ENCODE results near the gene EFL1.
"Not testable (repeated sequence)": the region's sequence is repeated elsewhere in the genome, so short reads cannot be mapped to it uniquely, and the experiment has no call there.

EFL1 gene

GRCh38 chr15:82298520-82298919 is 36.0 kb upstream of the EFL1 start:
- no peak for TF ChIP-seq CTCF (IDR thresholded peaks at IDR 0.05; ENCODE audit: poor library complexity, severe bottlenecking)
- DNase-seq (ENCODE audit: low spot score), result no peak
- Histone ChIP-seq H3K36me3 (ENCODE audit: low read depth) (no peaks in the 10 kb centered on the region), H3K4me1 (ENCODE audit: insufficient read depth, poor library complexity, severe bottlenecking) (no peaks in the 10 kb centered on the region), H3K9me3 (ENCODE audit: severe bottlenecking) (no peaks in the 10 kb centered on the region), H3K27ac (ENCODE audit: poor library complexity, severe bottlenecking) (no peak overlapping the region), H3K27me3 (ENCODE audit: insufficient read depth, poor library complexity, severe bottlenecking) (no peaks in the 10 kb centered on the region), H3K4me3 (ENCODE audit: severe bottlenecking) (no peak overlapping the region)
- ATAC-seq (ENCODE audit: low read depth), result no peak

- no peak for TF ChIP-seq CTCF (IDR thresholded peaks at IDR 0.05; ENCODE audit: poor library complexity, severe bottlenecking)
- no peak for DNase-seq (ENCODE audit: low spot score)
- Histone ChIP-seq H3K27ac (ENCODE audit: poor library complexity, severe bottlenecking) (no peak overlapping the region), H3K36me3 (ENCODE audit: low read depth) (no peaks in the 10 kb centered on the region), H3K4me1 (ENCODE audit: insufficient read depth, poor library complexity, severe bottlenecking) (no peaks in the 10 kb centered on the region), H3K4me3 (ENCODE audit: severe bottlenecking) (no peak overlapping the region), H3K27me3 (ENCODE audit: insufficient read depth, poor library complexity, severe bottlenecking) (no peaks in the 10 kb centered on the region), H3K9me3 (ENCODE audit: severe bottlenecking) (no peaks in the 10 kb centered on the region)
- ATAC-seq (ENCODE audit: low read depth), result no peak
Measured at GRCh38 chr15:82298032-82298431, 35.5 kb upstream of the EFL1 start.

- Histone ChIP-seq H3K36me3 (ENCODE audit: low read depth) (no peaks in the 10 kb centered on the region), H3K4me1 (ENCODE audit: insufficient read depth, poor library complexity, severe bottlenecking) (no peaks in the 10 kb centered on the region), H3K9me3 (ENCODE audit: severe bottlenecking) (no peaks in the 10 kb centered on the region), H3K27ac (ENCODE audit: poor library complexity, severe bottlenecking) (no peak overlapping the region), H3K4me3 (ENCODE audit: severe bottlenecking) (no peak overlapping the region), H3K27me3 (ENCODE audit: insufficient read depth, poor library complexity, severe bottlenecking) (no peaks in the 10 kb centered on the region)
- ATAC-seq (ENCODE audit: low read depth), result no peak
- no peak for DNase-seq (ENCODE audit: low spot score)
- TF ChIP-seq CTCF (IDR thresholded peaks at IDR 0.05; ENCODE audit: poor library complexity, severe bottlenecking), result no peak
Measured at GRCh38 chr15:82297546-82297945, 35.0 kb upstream of the EFL1 start.

GRCh38 chr15:82294061-82294690 is 31.6 kb upstream of the EFL1 start:
- DNase-seq (ENCODE audit: low spot score), result no peak
- Histone ChIP-seq H3K36me3 (ENCODE audit: low read depth) (no peaks in the 10 kb centered on the region), H3K4me3 (ENCODE audit: severe bottlenecking) (no peak overlapping the region), H3K27ac (ENCODE audit: poor library complexity, severe bottlenecking) (no peak overlapping the region), H3K9me3 (ENCODE audit: severe bottlenecking) (no peaks in the 10 kb centered on the region), H3K27me3 (ENCODE audit: insufficient read depth, poor library complexity, severe bottlenecking) (no peaks in the 10 kb centered on the region), H3K4me1 (ENCODE audit: insufficient read depth, poor library complexity, severe bottlenecking) (no peaks in the 10 kb centered on the region)
- ATAC-seq (ENCODE audit: low read depth), result no peak
- TF ChIP-seq CTCF (IDR thresholded peaks at IDR 0.05; ENCODE audit: poor library complexity, severe bottlenecking), result no peak

GRCh38 chr15:82292271-82292670 is 29.7 kb upstream of the EFL1 start:
- TF ChIP-seq CTCF (IDR thresholded peaks at IDR 0.05; ENCODE audit: poor library complexity, severe bottlenecking), result no peak
- Histone ChIP-seq H3K27me3 (ENCODE audit: insufficient read depth, poor library complexity, severe bottlenecking) (no peaks in the 10 kb centered on the region), H3K36me3 (ENCODE audit: low read depth) (no peaks in the 10 kb centered on the region), H3K4me1 (ENCODE audit: insufficient read depth, poor library complexity, severe bottlenecking) (no peaks in the 10 kb centered on the region), H3K4me3 (ENCODE audit: severe bottlenecking) (no peak overlapping the region), H3K9me3 (ENCODE audit: severe bottlenecking) (no peaks in the 10 kb centered on the region), H3K27ac (ENCODE audit: poor library complexity, severe bottlenecking) (no peak overlapping the region)
- ATAC-seq (ENCODE audit: low read depth), result peak; percentile 50; the same call in 2 of the 3 replicates
- DNase-seq (ENCODE audit: low spot score), result no peak

- not testable (repeated sequence) for ATAC-seq (ENCODE audit: low read depth); H3K36me3 ChIP-seq (ENCODE audit: low read depth); H3K27me3 ChIP-seq (ENCODE audit: insufficient read depth, poor library complexity, severe bottlenecking); DNase-seq (ENCODE audit: low spot score); H3K4me1 ChIP-seq (ENCODE audit: insufficient read depth, poor library complexity, severe bottlenecking); H3K27ac ChIP-seq (ENCODE audit: poor library complexity, severe bottlenecking); H3K9me3 ChIP-seq (ENCODE audit: severe bottlenecking); H3K4me3 ChIP-seq (ENCODE audit: severe bottlenecking)
Measured at GRCh38 chr15:82288202-82288601, 25.7 kb upstream of the EFL1 start.

- H3K4me3 ChIP-seq (ENCODE audit: severe bottlenecking); H3K27ac ChIP-seq (ENCODE audit: poor library complexity, severe bottlenecking); H3K4me1 ChIP-seq (ENCODE audit: insufficient read depth, poor library complexity, severe bottlenecking); ATAC-seq (ENCODE audit: low read depth); H3K36me3 ChIP-seq (ENCODE audit: low read depth); H3K9me3 ChIP-seq (ENCODE audit: severe bottlenecking); H3K27me3 ChIP-seq (ENCODE audit: insufficient read depth, poor library complexity, severe bottlenecking); DNase-seq (ENCODE audit: low spot score): not testable (repeated sequence)
Measured at GRCh38 chr15:82286475-82286874, 23.9 kb upstream of the EFL1 start.
